Endodermal cell (in vitro differentiated cells): ENCODE data around the gene GET4. TPM values are rescaled to one million over a fixed set of nuclear protein-coding genes. Genes with fewer than 3 reads are reported as not detected.

ENCODE experiments used
- DNase-seq: peaks from one replicate; pipeline ENCODE4 v3.0.0-alpha.2; 2017
- H3K27ac ChIP-seq: 2 replicates; pipeline ENCODE4 v1.5.1; 2013; ENCODE audit warnings: mild to moderate bottlenecking, low read depth, low read length, moderate library complexity
- H3K27me3 ChIP-seq: 2 replicates; pipeline ENCODE4 v1.6.1; 2013; ENCODE audit warnings: mild to moderate bottlenecking, low read length, moderate library complexity; ENCODE audit not compliant: insufficient read depth, control insufficient read depth, poor library complexity, severe bottlenecking
- H3K36me3 ChIP-seq: 2 replicates; pipeline ENCODE4 v1.7.0; 2013; ENCODE audit warnings: mild to moderate bottlenecking, low read length, moderate library complexity; ENCODE audit not compliant: control insufficient read depth, insufficient read depth
- H3K4me1 ChIP-seq: one replicate; pipeline ENCODE4 v1.7.0; 2013; ENCODE audit warnings: low read length; ENCODE audit not compliant: control insufficient read depth, insufficient read depth
- H3K4me3 ChIP-seq: 2 replicates; pipeline ENCODE4 v1.5.1; 2013; ENCODE audit warnings: mild to moderate bottlenecking, low read length, moderate library complexity
- H3K9ac ChIP-seq: 2 replicates; pipeline ENCODE4 v1.6.1; 2013; ENCODE audit warnings: mild to moderate bottlenecking, low read length, moderate library complexity; ENCODE audit not compliant: poor library complexity, severe bottlenecking; ENCODE audit errors: extremely low read depth
- H3K9me3 ChIP-seq: 2 replicates; pipeline ENCODE4 v1.6.1; 2013; ENCODE audit warnings: mild to moderate bottlenecking, low read length, moderate library complexity; ENCODE audit not compliant: control insufficient read depth
- H3K27ac Mint-ChIP-seq: 2 replicates; pipeline ENCODE4 v1.8.0; 2020; ENCODE audit warnings: mixed read lengths
- H3K27me3 Mint-ChIP-seq: 2 replicates; pipeline ENCODE4 v1.8.0; 2021; ENCODE audit warnings: mild to moderate bottlenecking, mixed read lengths; ENCODE audit not compliant: insufficient read depth
- H3K36me3 Mint-ChIP-seq: 2 replicates; pipeline ENCODE4 v1.8.0; 2020; ENCODE audit warnings: low read depth, mixed read lengths
- H3K4me1 Mint-ChIP-seq: 2 replicates; pipeline ENCODE4 v1.8.0; 2020; ENCODE audit warnings: mixed read lengths
- H3K4me3 Mint-ChIP-seq: 2 replicates; pipeline ENCODE4 v1.8.0; 2020; ENCODE audit warnings: mild to moderate bottlenecking, moderate library complexity, mixed read lengths
- H3K9me3 Mint-ChIP-seq: 2 replicates; pipeline ENCODE4 v1.8.0; 2020; ENCODE audit warnings: mild to moderate bottlenecking, mixed read lengths
- WGBS, 2 experiments: methylation state at CpG; one replicate each; pipeline versions ENCODE4 v1.1.5 to v1.1.7; 2013; ENCODE audit warnings: missing lambda C conversion rate in 2 of 2, mixed read lengths in 1 of 2; ENCODE audit not compliant: insufficient coverage in 1 of 2, insufficient read length in 1 of 2; 5-methylcytosine and 5-hydroxymethylcytosine counted together
- total RNA-seq, 2 donors: library from RNA; stranded (reverse); fragmentation: NEBNext Ultra II Directional in 1 of 2; extraction: Animal tissue kit (Norgen Biotek cat#: 25700) in 1 of 2; gene quantifications; 2 replicates in 1 of 2; 3 replicates in 1 of 2; pipeline ENCODE4 v1.2.1, GENCODE V29; 2021
- TF ChIP-seq, protein P1 (sequence below): fragments of 200-600 bp; sonication (generic); conservative IDR thresholded peaks from 2 replicates; pipeline ENCODE4 v1.5.0; 2021; ENCODE audit warnings: antibody characterized with exemption, mild to moderate bottlenecking

Gene GET4
- total RNA-seq, 2 donors from 2014 or later, result 73.3 to 84.3 TPM

DNA sequence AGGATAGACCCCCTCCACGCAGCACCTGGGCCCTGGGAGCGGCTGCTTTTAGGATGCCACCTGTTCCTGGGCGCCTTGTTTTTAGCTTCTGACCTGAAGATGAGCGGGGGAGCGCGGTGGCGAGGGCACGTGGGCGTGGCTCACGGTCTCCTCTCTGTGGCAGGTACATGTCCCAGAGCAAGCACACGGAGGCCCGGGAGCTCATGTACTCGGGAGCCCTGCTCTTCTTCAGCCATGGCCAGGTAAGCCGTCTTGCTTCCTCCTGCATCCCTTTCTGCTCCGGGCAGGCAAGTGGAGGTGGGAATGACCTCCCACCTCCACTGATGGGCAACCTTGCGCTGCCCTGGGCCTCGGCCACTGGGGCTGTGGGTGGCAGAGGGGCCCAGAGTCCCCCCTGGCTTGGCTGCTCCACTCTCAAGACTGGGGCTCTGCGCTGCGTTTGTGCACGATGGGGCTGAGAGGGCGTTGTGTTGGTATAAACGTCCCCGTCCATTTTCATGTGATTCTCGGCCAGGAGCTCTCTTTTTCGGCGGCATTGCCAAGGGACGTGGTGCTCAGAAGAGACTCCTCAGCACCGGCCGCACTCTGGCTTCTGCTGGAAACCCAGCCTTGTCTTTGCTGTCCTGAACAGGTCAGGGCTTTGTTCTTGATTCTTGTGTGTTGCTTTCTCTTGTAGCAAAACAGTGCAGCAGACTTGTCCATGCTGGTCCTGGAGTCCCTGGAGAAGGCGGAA is 9.7 kb downstream of the GET4 start:
- no peak overlapping the region for H3K4me3 Mint-ChIP-seq
- Histone ChIP-seq H3K9me3 (no peaks in the 10 kb centered on the region), H3K27ac (no peak overlapping the region), H3K4me3 (no peak overlapping the region), H3K27me3 (no peaks in the 10 kb centered on the region), H3K4me1 (no peaks in the 10 kb centered on the region), H3K36me3 (peaks cover 34% of the 10 kb centered on the region), H3K9ac (no peak overlapping the region)
- WGBS, 2 experiments, result 89% methylated on average over 24 to 30 of the region's 30 CpGs
- no peak for DNase-seq
- no peaks in the 10 kb centered on the region for H3K27me3 Mint-ChIP-seq
- H3K4me1 Mint-ChIP-seq, result no peaks in the 10 kb centered on the region
- H3K9me3 Mint-ChIP-seq, result no peaks in the 10 kb centered on the region
- peaks cover 26% of the 10 kb centered on the region for H3K36me3 Mint-ChIP-seq
- TF ChIP-seq, protein P1, sequence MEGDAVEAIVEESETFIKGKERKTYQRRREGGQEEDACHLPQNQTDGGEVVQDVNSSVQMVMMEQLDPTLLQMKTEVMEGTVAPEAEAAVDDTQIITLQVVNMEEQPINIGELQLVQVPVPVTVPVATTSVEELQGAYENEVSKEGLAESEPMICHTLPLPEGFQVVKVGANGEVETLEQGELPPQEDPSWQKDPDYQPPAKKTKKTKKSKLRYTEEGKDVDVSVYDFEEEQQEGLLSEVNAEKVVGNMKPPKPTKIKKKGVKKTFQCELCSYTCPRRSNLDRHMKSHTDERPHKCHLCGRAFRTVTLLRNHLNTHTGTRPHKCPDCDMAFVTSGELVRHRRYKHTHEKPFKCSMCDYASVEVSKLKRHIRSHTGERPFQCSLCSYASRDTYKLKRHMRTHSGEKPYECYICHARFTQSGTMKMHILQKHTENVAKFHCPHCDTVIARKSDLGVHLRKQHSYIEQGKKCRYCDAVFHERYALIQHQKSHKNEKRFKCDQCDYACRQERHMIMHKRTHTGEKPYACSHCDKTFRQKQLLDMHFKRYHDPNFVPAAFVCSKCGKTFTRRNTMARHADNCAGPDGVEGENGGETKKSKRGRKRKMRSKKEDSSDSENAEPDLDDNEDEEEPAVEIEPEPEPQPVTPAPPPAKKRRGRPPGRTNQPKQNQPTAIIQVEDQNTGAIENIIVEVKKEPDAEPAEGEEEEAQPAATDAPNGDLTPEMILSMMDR, result no peak
- H3K27ac Mint-ChIP-seq, result peak overlapping the region; percentile 35

DNA sequence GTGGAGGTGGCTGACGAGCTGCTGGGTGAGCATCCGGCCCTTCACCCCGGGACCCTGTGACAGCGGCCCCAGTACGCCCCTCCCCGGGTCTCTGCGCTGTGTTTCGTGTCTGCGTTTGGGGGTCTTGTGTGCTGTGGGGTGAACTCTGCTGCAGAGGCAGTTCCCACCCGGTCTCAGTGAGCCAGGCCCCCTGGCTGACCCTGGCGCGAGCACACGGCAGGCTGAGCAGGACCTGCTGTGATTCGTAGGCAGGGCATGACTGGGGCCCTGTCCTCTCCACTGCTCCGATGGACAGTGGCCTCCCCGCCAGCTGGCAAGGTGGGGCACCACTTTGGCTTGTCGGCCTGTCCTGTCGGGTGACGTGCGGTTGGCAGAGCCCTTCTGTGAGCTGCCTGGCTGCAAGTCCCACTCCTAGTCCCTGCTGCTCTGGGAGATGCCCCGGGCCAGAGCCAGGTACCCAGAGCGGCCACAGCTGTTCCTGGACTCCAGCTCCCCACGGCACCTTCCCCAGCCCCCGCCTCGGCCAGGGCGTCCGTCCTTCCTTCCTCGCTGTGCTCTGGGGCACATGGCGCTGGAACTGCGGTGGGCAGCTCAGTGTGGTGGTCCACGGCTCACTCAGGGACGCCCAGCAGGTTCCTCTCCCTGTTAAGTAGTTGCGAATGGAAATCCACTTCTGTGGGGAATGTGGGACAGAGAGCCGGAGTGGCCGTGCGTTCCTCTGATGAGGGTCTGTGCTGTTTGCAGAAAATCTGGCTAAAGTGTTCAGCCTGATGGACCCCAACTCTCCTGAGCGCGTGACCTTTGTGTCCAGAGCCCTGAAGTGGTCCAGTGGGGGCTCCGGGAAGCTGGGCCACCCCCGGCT is 10.5 kb downstream of the GET4 start:
- no peak overlapping the region for H3K9ac ChIP-seq
- TF ChIP-seq, protein P1, result no peak
- no peak overlapping the region for H3K4me3 ChIP-seq
- H3K4me1 ChIP-seq, result no peaks in the 10 kb centered on the region
- DNase-seq, result no peak
- no peaks in the 10 kb centered on the region for H3K9me3 Mint-ChIP-seq
- no peak overlapping the region for H3K27ac ChIP-seq
- no peaks in the 10 kb centered on the region for H3K27me3 Mint-ChIP-seq
- no peak overlapping the region for H3K4me3 Mint-ChIP-seq
- no peaks in the 10 kb centered on the region for H3K4me1 Mint-ChIP-seq
- H3K9me3 ChIP-seq, result no peaks in the 10 kb centered on the region
- H3K36me3 ChIP-seq, result peaks cover 41% of the 10 kb centered on the region
- peak overlapping the region; percentile 35 for H3K27ac Mint-ChIP-seq
- H3K27me3 ChIP-seq, result no peaks in the 10 kb centered on the region
- peaks cover 29% of the 10 kb centered on the region for H3K36me3 Mint-ChIP-seq
- 94 to 98% methylated on average over 21 to 40 of the region's 40 CpGs for WGBS, 2 experiments

DNA sequence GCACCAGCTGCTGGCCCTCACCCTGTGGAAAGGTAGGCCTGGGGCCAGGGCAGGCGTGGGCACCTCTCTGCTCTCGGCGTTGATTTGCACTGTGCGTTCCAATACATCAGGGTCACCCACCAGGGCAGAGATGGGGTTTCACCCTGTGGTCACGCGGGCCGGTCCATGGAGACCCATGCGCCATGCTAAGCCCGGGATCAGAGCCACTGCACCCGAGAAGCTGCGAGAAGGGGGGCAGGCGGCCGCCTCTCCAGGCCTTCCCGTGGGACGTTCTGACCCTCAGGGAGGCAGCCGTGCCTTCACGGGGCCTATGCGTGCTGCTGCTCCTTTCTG is 11.1 kb downstream of the GET4 start:
- Mint-ChIP-seq H3K27ac (no peak overlapping the region), H3K4me1 (no peaks in the 10 kb centered on the region), H3K9me3 (no peaks in the 10 kb centered on the region), H3K27me3 (no peaks in the 10 kb centered on the region), H3K36me3 (peaks cover 32% of the 10 kb centered on the region), H3K4me3 (no peak overlapping the region)
- TF ChIP-seq, protein P1, result no peak
- peaks cover 46% of the 10 kb centered on the region for H3K36me3 ChIP-seq
- DNase-seq, result no peak
- H3K27ac ChIP-seq, result no peak overlapping the region
- H3K4me3 ChIP-seq, result no peak overlapping the region
- H3K9me3 ChIP-seq, result no peaks in the 10 kb centered on the region
- 96 to 97% methylated on average over 18 of the region's 18 CpGs for WGBS, 2 experiments
- no peaks in the 10 kb centered on the region for H3K4me1 ChIP-seq
- H3K27me3 ChIP-seq, result no peaks in the 10 kb centered on the region
- H3K9ac ChIP-seq, result no peak overlapping the region
